ENCODE measurements around the gene XRRA1. TPM values are rescaled to one million over a fixed set of nuclear protein-coding genes. Genes with fewer than 3 reads are reported as not detected.
A peak's percentile ranks its signal among the peaks of the same experiment; 100 is the strongest.

XRRA1 gene
- total and polyA plus RNA-seq, 11 donors = 3.9 to 26.6 (median 13.1) TPM

GRCh38 chr11:74909385-74909784, 39.5 kb downstream of the XRRA1 start:
- intact Hi-C loops (cut with DNase I) = no loop called here
- ATAC-seq = no peak
- 57 to 66% (median 63%) methylated on average over 4 of the region's 4 CpGs for WGBS, 4 donors

GRCh38 chr11:74905326-74905725, 43.6 kb downstream of the XRRA1 start:
- Histone ChIP-seq H3K4me3 (peak overlapping the region in 2 of 12 donors; percentile 1 to 9), H3K9me3 (peaks cover 0 to 23% (median 16%) of the 10 kb centered on the region in 12 donors), H3K27ac (peak overlapping the region in 9 of 12 donors; percentile 22 to 62 (median 52)), H3K36me3 (peaks cover 0 to 75% (median 29%) of the 10 kb centered on the region in 9 donors), H3K4me1 (peaks cover 0 to 28% (median 10%) of the 10 kb centered on the region in 12 donors), H3K27me3 (no peaks in the 10 kb centered on the region)
- ATAC-seq (peak in 2 of 4 donors; percentile 56 to 61), DNase-seq (no peak)
- intact Hi-C loops (cut with DNase I) = no loop called here
- WGBS, 4 donors = 27 to 41% (median 31%) methylated on average over 3 of the region's 3 CpGs
- TF ChIP-seq POLR2A (IDR thresholded peaks at IDR 0.05) = no peak
- TF ChIP-seq CTCF (IDR thresholded peaks at IDR 0.05) = no peak

More at GRCh38 chr11:74909385-74909784, 39.5 kb downstream of the XRRA1 start:
- no peaks in the 10 kb centered on the region for H3K9me3 ChIP-seq
- H3K4me1 ChIP-seq = peaks cover 0 to 28% (median 10%) of the 10 kb centered on the region in 12 donors
- TF ChIP-seq CTCF (IDR thresholded peaks at IDR 0.05) = no peak
- TF ChIP-seq POLR2A (IDR thresholded peaks at IDR 0.05) = no peak
- peaks cover 0 to 93% (median 55%) of the 10 kb centered on the region in 9 donors for H3K36me3 ChIP-seq
- no peak for DNase-seq
- H3K27ac ChIP-seq = peak overlapping the region in 4 of 12 donors; percentile 31 to 73 (median 60)
- H3K27me3 ChIP-seq = no peaks in the 10 kb centered on the region
- H3K4me3 ChIP-seq = no peak overlapping the region

GRCh38 chr11:74902342-74902741, 46.5 kb downstream of the XRRA1 start:
- DNase-seq (no peak), ATAC-seq (no peak)
- H3K4me1 ChIP-seq = peaks cover 0 to 16% (median 10%) of the 10 kb centered on the region in 12 donors
- intact Hi-C loops (cut with DNase I) = no loop called here
- no peak overlapping the region for H3K4me3 ChIP-seq
- no peak overlapping the region for H3K27ac ChIP-seq
- peaks cover 0 to 45% (median 11%) of the 10 kb centered on the region in 9 donors for H3K36me3 ChIP-seq
- WGBS, 4 donors = 96 to 99% (median 98%) methylated on average over 4 of the region's 4 CpGs
- H3K27me3 ChIP-seq = no peaks in the 10 kb centered on the region
- TF ChIP-seq POLR2A (IDR thresholded peaks at IDR 0.05) = no peak
- TF ChIP-seq CTCF (IDR thresholded peaks at IDR 0.05) = no peak
- peaks cover 0 to 47% (median 20%) of the 10 kb centered on the region in 12 donors for H3K9me3 ChIP-seq

- DNase-seq = peak in 1 of 5 donors; percentile 23
- Histone ChIP-seq H3K36me3 (peaks cover 0 to 20% (median 0%) of the 10 kb centered on the region in 9 donors), H3K9me3 (peaks cover 0 to 57% (median 14%) of the 10 kb centered on the region in 12 donors), H3K4me1 (peaks cover 0 to 21% (median 7%) of the 10 kb centered on the region in 12 donors), H3K27ac (no peak overlapping the region), H3K4me3 (no peak overlapping the region), H3K27me3 (no peaks in the 10 kb centered on the region)
- 70 to 93% (median 92%) methylated on average over 4 to 5 of the region's 5 CpGs for WGBS, 4 donors
- peak in 2 of 4 donors; percentile 24 to 63 for ATAC-seq
- intact Hi-C loops (cut with DNase I) = no loop called here
- no peak for TF ChIP-seq CTCF (IDR thresholded peaks at IDR 0.05)
- no peak for TF ChIP-seq POLR2A (IDR thresholded peaks at IDR 0.05)
Observed at GRCh38 chr11:74896311-74896710, 52.6 kb downstream of the XRRA1 start.

Data from heart left ventricle (tissue), 16 donors.